Psoas muscle (tissue), 8 donors: ENCODE results near the gene OR2H2. TPM values are rescaled to one million over a fixed set of nuclear protein-coding genes. Genes with fewer than 3 reads are reported as not detected.

Experiments used
- ATAC-seq, 4 donors: fragments of 200-7000 bp; cut with Tn5 transposase; one replicate each; pipeline ENCODE4 v1.9.1; 2020; ENCODE audit warnings: moderate library complexity in 3 of 4, mild to moderate bottlenecking in 2 of 4
- DNase-seq, 2 donors: peaks; one replicate each; pipeline ENCODE4 v3.0.0-alpha.2; 2020
- H3K27ac ChIP-seq: fragments of 200-600 bp; one replicate; pipeline ENCODE4 v1.8.0; 2022
- H3K27me3 ChIP-seq, 3 donors: fragments of 200-600 bp in 1 of 3; one replicate each; pipeline versions ENCODE4 v1.6.1 to v1.8.0; 2013 to 2022; ENCODE audit warnings: low read length in 2 of 3, mild to moderate bottlenecking in 2 of 3, moderate library complexity in 1 of 3; ENCODE audit not compliant: insufficient read depth in 3 of 3
- H3K36me3 ChIP-seq, 2 donors: fragments of 200-600 bp in 1 of 2; one replicate each; pipeline versions ENCODE4 v1.6.1 to v1.8.0; 2013 to 2022; ENCODE audit warnings: low read depth in 1 of 2, mild to moderate bottlenecking in 1 of 2, moderate library complexity in 1 of 2; ENCODE audit not compliant: insufficient read depth in 1 of 2
- H3K4me1 ChIP-seq: fragments of 200-600 bp; one replicate; pipeline ENCODE4 v1.8.0; 2022
- H3K4me3 ChIP-seq: fragments of 200-600 bp; one replicate; pipeline ENCODE4 v1.8.0; 2022; ENCODE audit warnings: mild to moderate bottlenecking
- H3K9me3 ChIP-seq: fragments of 200-600 bp; one replicate; pipeline ENCODE4 v1.8.0; 2022
- WGBS, 3 donors: extraction: QIAGEN DNeasy Blood & Tissue Kit; methylation state at CpG; one replicate each; pipeline versions ENCODE4 v1.1.6 to v1.1.7; 2013; 5-methylcytosine and 5-hydroxymethylcytosine counted together
- intact Hi-C, 2 donors: fragments of 100-400 bp; cut with DNase I; formaldehyde crosslinking; loops; one replicate each; pipeline versions ENCODE4 v1.11.0 to v1.14.2; 2022
- polyA plus RNA-seq, 3 donors: library from polyadenylated mRNA; stranded (reverse); fragments of 200-250 nt; gene quantifications; one replicate each; pipeline ENCODE4 v1.2.3, GENCODE V29; 2013
- total RNA-seq, 4 donors: library from RNA; stranded (reverse); fragmentation: NEBNext Ultra II Directional in 2 of 4; extraction: Animal tissue kit (Norgen Biotek cat#: 25700) in 2 of 4; gene quantifications; one replicate each; pipeline versions ENCODE4 v1.2.1 to v1.2.4, GENCODE V29; 2021 to 2023
- TF ChIP-seq, protein P1 (sequence below): fragments of 200-600 bp; IDR thresholded peaks from one replicate; pipeline ENCODE4 v1.8.0; 2022; ENCODE audit warnings: antibody characterized with exemption
- donor health status: healthy with polysubstance abuse.
- donor health status: DM: no; HTN: no; CAD: no; lungs with moderate emphysema.
- donor health status: Bipolar disorder and iron deficiency.
- donor health status: healthy.
- donor health status: DM: yes; HTN: yes; CAD: no.
- donor health status: DM: no; HTN: no; CAD: no.
- donor health status: DM: no; HTN: no; CAD: no.
- donor health status: DM: yes; HTN: yes; CAD: no.

The OR2H2 gene
- total and polyA plus RNA-seq, 7 donors: not detected

DNA sequence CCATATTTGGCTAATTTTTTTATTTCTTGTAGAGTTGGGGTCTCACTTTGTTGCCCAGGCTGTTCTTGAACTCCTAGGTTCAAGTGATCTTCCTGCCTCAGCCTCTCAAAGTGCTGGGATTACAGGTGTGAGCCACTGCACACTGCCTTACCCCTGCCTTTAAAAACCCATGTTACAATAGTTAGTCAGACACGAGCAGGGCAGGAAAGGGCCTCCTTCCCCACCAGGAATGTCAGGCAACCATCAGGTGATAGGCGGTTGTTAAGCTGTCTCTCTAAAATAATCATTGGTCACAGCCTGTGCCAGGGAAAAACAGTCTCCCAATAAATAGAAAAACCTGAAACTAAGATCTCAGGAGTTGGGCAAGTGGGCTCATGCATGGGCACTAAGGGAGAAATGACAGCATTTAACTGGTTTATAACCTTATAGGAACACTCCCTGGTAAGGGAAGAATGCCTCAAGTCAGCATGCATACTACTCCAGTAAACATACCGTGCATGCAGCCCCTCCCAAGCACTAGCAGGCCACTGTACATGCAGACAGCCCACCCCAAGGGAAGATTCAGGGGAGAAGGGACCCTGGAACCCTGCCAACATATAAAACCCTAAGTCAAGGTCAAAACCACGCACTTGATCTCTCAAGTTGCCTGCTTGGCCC is 8.4 kb downstream of the OR2H2 start:
- H3K27me3 ChIP-seq: no peaks in the 10 kb centered on the region
- TF ChIP-seq, protein P1, sequence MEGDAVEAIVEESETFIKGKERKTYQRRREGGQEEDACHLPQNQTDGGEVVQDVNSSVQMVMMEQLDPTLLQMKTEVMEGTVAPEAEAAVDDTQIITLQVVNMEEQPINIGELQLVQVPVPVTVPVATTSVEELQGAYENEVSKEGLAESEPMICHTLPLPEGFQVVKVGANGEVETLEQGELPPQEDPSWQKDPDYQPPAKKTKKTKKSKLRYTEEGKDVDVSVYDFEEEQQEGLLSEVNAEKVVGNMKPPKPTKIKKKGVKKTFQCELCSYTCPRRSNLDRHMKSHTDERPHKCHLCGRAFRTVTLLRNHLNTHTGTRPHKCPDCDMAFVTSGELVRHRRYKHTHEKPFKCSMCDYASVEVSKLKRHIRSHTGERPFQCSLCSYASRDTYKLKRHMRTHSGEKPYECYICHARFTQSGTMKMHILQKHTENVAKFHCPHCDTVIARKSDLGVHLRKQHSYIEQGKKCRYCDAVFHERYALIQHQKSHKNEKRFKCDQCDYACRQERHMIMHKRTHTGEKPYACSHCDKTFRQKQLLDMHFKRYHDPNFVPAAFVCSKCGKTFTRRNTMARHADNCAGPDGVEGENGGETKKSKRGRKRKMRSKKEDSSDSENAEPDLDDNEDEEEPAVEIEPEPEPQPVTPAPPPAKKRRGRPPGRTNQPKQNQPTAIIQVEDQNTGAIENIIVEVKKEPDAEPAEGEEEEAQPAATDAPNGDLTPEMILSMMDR: no peak
- 24 to 31% (median 28%) methylated on average over 4 of the region's 4 CpGs for WGBS, 3 donors
- no peaks in the 10 kb centered on the region for H3K36me3 ChIP-seq
- ATAC-seq (no peak), DNase-seq (no peak)
- no peaks in the 10 kb centered on the region for H3K9me3 ChIP-seq
- no peak overlapping the region for H3K4me3 ChIP-seq
- no peak overlapping the region for H3K27ac ChIP-seq
- H3K4me1 ChIP-seq: no peaks in the 10 kb centered on the region
- intact Hi-C loops: no loop called here

DNA sequence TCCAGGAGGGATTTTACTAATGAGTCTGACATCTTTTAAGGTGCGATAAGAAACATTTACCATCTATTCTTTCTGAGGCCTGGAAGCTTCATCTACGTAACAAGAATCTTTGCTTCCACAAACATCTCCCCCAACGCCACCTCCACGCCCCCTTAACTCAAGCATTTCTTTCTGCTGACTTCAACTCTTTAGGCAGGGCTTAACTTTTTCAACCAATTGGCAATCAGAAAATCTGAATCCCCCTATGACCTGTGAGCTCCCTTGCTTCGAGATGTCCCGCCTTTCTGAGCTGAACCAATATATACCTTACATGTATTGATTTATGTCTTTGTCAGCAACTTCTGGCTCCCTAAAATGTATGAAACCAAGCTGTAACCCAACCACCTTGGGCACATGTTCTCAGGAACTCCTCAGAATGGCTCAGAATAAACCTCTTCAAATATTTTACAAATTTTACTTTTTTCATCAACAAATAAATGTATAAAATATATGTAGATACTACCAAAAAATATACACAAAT is 11.5 kb downstream of the OR2H2 start:
- TF ChIP-seq, protein P1: no peak
- Histone ChIP-seq H3K36me3 (no peaks in the 10 kb centered on the region), H3K27me3 (no peaks in the 10 kb centered on the region), H3K4me1 (no peaks in the 10 kb centered on the region), H3K9me3 (no peaks in the 10 kb centered on the region), H3K4me3 (no peak overlapping the region), H3K27ac (no peak overlapping the region)
- 81 to 84% (median 81%) methylated on average over 6 of the region's 6 CpGs for WGBS, 3 donors
- DNase-seq (no peak), ATAC-seq (no peak)
- intact Hi-C loops: no loop called here

DNA sequence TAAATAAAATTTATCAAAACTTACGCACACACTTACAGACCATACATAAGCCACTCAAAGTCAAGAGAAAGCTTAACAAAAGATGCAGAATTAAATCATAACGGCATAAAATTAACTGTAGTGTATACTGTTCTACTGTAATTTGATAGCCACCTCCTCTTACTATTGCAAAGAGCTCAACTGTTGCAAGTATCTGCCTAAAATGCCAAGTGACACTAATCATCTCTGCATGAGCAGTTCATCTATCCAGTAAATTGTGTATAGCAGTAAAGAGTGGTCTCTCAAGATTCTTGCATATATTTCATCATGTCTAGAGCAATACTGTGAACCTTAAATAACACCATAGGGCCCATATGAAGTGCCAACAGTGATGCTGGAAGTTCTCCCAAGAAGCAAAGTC is 12.3 kb downstream of the OR2H2 start:
- no peak for ATAC-seq

DNA sequence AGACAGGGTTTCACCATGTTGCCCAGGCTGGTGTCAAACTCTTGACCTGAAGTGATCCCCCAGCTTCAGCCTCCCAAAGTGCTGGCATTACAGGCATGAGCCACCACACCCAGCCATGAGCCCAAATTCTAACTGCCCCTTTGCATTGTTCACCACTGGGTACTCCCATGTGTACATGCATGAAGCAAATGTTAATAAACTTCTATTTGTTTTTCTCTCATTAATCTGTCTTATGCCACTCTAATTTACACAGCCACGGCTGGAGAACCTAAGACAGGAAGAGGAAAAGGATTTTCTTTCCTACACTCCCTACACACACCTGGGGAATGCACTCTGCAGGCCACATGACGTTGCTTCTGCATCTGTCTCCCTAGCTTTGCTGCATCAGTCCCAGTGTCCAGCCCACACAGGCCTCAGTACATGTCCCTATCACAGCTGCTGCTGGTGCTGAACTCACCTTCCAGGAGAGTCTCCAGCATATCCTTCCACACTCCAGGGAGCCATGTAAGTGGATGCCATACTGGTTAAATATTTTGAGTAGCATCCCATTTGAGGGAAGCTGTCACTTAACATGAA is 13.3 kb downstream of the OR2H2 start:
- ATAC-seq: no peak
- WGBS, 3 donors: 49 to 63% (median 50%) methylated on average over 2 of the region's 2 CpGs
- TF ChIP-seq, protein P1: no peak

More for the DNA sequence above, 12.3 kb downstream of the OR2H2 start:
- Histone ChIP-seq H3K27me3 (peaks cover 0 to 4% (median 1%) of the 10 kb centered on the region in 3 donors), H3K4me1 (no peaks in the 10 kb centered on the region), H3K9me3 (no peaks in the 10 kb centered on the region), H3K4me3 (no peak overlapping the region), H3K27ac (no peak overlapping the region), H3K36me3 (no peaks in the 10 kb centered on the region)
- TF ChIP-seq, protein P1: no peak
- intact Hi-C loops: no loop called here
- DNase-seq: no peak
- WGBS, 3 donors: 70 to 76% (median 75%) methylated on average over 2 of the region's 2 CpGs

More for the DNA sequence above, 13.3 kb downstream of the OR2H2 start:
- Histone ChIP-seq H3K27me3 (peaks cover 0 to 14% (median 1%) of the 10 kb centered on the region in 3 donors), H3K4me1 (no peaks in the 10 kb centered on the region), H3K9me3 (no peaks in the 10 kb centered on the region), H3K4me3 (no peak overlapping the region), H3K36me3 (peaks cover 0 to 5% of the 10 kb centered on the region in 2 donors), H3K27ac (no peak overlapping the region)
- intact Hi-C loops: no loop called here
- DNase-seq: no peak
